SU-DHL-6 (cell line): ENCODE measurements around the gene RAB20.

ENCODE experiments used
- H2AFZ ChIP-seq: fragments of 200-600 bp; sonication (generic); 2 replicates; pipeline ENCODE4 v1.6.1; 2014; ENCODE audit warnings: low read depth, mild to moderate bottlenecking, moderate library complexity, mixed read lengths, antibody characterized with exemption, low read length; ENCODE audit not compliant: severe bottlenecking
- H3F3A ChIP-seq: fragments of 200-600 bp; shearing (Covaris generic); 2 replicates; pipeline ENCODE4 v1.6.0; 2016; ENCODE audit warnings: antibody characterized with exemption, mild to moderate bottlenecking; ENCODE audit not compliant: insufficient read depth
- H3K27ac ChIP-seq: fragments of 200-600 bp; sonication (generic); 2 replicates; pipeline ENCODE4 v1.5.1; 2016; ENCODE audit warnings: low read depth, mild to moderate bottlenecking, low read length, moderate library complexity, mixed read lengths
- H3K27me3 ChIP-seq: fragments of 200-600 bp; sonication (generic), shearing (Covaris generic); 2 replicates; pipeline ENCODE4 v1.6.0; 2014; ENCODE audit warnings: mild to moderate bottlenecking, low read length
- H3K36me3 ChIP-seq: fragments of 200-600 bp; sonication (generic); 2 replicates; pipeline ENCODE4 v1.6.1; 2014; ENCODE audit warnings: mild to moderate bottlenecking, low read length, mixed read lengths
- H3K4me2 ChIP-seq: fragments of 300-600, 200-600 bp; shearing (Covaris generic), sonication (generic); 2 replicates; pipeline ENCODE4 v1.6.0; 2014; ENCODE audit warnings: low read length, low read depth, mild to moderate bottlenecking; ENCODE audit not compliant: poor library complexity, severe bottlenecking
- H3K4me3 ChIP-seq: fragments of 200-600 bp; sonication (generic); 2 replicates; pipeline ENCODE4 v1.5.1; 2014; ENCODE audit warnings: antibody characterized with exemption, low read length, mild to moderate bottlenecking, mixed read lengths; ENCODE audit not compliant: insufficient read depth, poor library complexity, severe bottlenecking
- H3K79me2 ChIP-seq: fragments of 200-600 bp; sonication (generic); 2 replicates; pipeline ENCODE4 v1.6.1; 2014; ENCODE audit warnings: mild to moderate bottlenecking, low read length, moderate library complexity; ENCODE audit not compliant: insufficient read depth
- H3K9ac ChIP-seq: fragments of 200-600 bp; sonication (generic); 2 replicates; pipeline ENCODE4 v1.7.0; 2014; ENCODE audit warnings: mild to moderate bottlenecking, low read length
- H3K9me2 ChIP-seq: fragments of 200-600 bp; sonication (generic); replicated peaks from 2 replicates; pipeline ENCODE4 v1.6.1; 2014; ENCODE audit warnings: low read length; ENCODE audit not compliant: insufficient read depth
- H3K9me3 ChIP-seq: fragments of 200-600 bp; sonication (generic); 2 replicates; pipeline ENCODE4 v1.6.1; 2014; ENCODE audit warnings: low read length, mixed read lengths; ENCODE audit not compliant: insufficient read depth
- H4K20me1 ChIP-seq: fragments of 200-600 bp; sonication (generic); 2 replicates; pipeline ENCODE4 v1.6.1; 2014; ENCODE audit warnings: low read depth, mild to moderate bottlenecking, antibody characterized with exemption, low read length, moderate library complexity, mixed read lengths
- CTCF ChIP-seq: fragments of 200-600 bp; sonication (generic); IDR thresholded peaks from one replicate; pipeline ENCODE4 v1.5.1; 2017; ENCODE audit warnings: antibody characterized with exemption, mild to moderate bottlenecking, low read length, moderate library complexity; ENCODE audit not compliant: insufficient read depth, poor library complexity, severe bottlenecking
- EZH2phosphoT487 ChIP-seq: fragments of 200-600 bp; sonication (generic), shearing (Covaris generic); conservative IDR thresholded peaks from 2 replicates; pipeline ENCODE4 v1.6.1; 2018; ENCODE audit warnings: mild to moderate bottlenecking, antibody characterized with exemption, low read length, moderate library complexity, mixed read lengths

Gene RAB20

GRCh38 chr13:110529522-110530311 is 31.8 kb downstream of the RAB20 start:
- H3K4me3 ChIP-seq: no peak overlapping the region
- no peaks in the 10 kb centered on the region for H3K9me2 ChIP-seq
- H3K9ac ChIP-seq: no peak overlapping the region
- no peak for TF ChIP-seq CTCF
- no peak for TF ChIP-seq EZH2phosphoT487
- H3F3A ChIP-seq: no peaks in the 10 kb centered on the region
- no peak overlapping the region for H2AFZ ChIP-seq
- no peaks in the 10 kb centered on the region for H3K36me3 ChIP-seq
- no peaks in the 10 kb centered on the region for H3K9me3 ChIP-seq
- no peak overlapping the region for H3K27ac ChIP-seq
- no peaks in the 10 kb centered on the region for H3K27me3 ChIP-seq
- no peak overlapping the region for H3K4me2 ChIP-seq
- no peaks in the 10 kb centered on the region for H3K79me2 ChIP-seq
- H4K20me1 ChIP-seq: no peaks in the 10 kb centered on the region

GRCh38 chr13:110528911-110529310 is 32.6 kb downstream of the RAB20 start:
- no peak overlapping the region for H3K9ac ChIP-seq
- H3K4me3 ChIP-seq: no peak overlapping the region
- no peak overlapping the region for H3K27ac ChIP-seq
- no peak overlapping the region for H2AFZ ChIP-seq
- no peaks in the 10 kb centered on the region for H3K79me2 ChIP-seq
- H3K27me3 ChIP-seq: no peaks in the 10 kb centered on the region
- H3K36me3 ChIP-seq: no peaks in the 10 kb centered on the region
- H3F3A ChIP-seq: no peaks in the 10 kb centered on the region
- H3K9me3 ChIP-seq: no peaks in the 10 kb centered on the region
- H3K9me2 ChIP-seq: no peaks in the 10 kb centered on the region
- TF ChIP-seq CTCF: no peak
- no peak for TF ChIP-seq EZH2phosphoT487
- H4K20me1 ChIP-seq: no peaks in the 10 kb centered on the region
- H3K4me2 ChIP-seq: no peak overlapping the region

- Histone ChIP-seq H4K20me1 (no peaks in the 10 kb centered on the region), H3K9ac (no peak overlapping the region), H3F3A (no peaks in the 10 kb centered on the region), H3K36me3 (no peaks in the 10 kb centered on the region), H3K27me3 (no peaks in the 10 kb centered on the region), H3K79me2 (no peaks in the 10 kb centered on the region), H3K4me3 (no peak overlapping the region), H3K4me2 (no peak overlapping the region), H3K27ac (no peak overlapping the region), H2AFZ (no peak overlapping the region), H3K9me2 (no peaks in the 10 kb centered on the region), H3K9me3 (no peaks in the 10 kb centered on the region)
- TF ChIP-seq CTCF: no peak
- no peak for TF ChIP-seq EZH2phosphoT487
Observed at GRCh38 chr13:110528371-110528770, 33.2 kb downstream of the RAB20 start.
